ENCODE measurements around the gene BSND.

BSND gene

GRCh38 chr1:55049914-55050278 lies 51.2 kb downstream of the BSND start:
- H3K4me3 ChIP-seq (ENCODE audit: low read depth, low read length): no peak overlapping the region
- no peak for DNase-seq (ENCODE audit: low read depth)
- TF ChIP-seq, protein P1, sequence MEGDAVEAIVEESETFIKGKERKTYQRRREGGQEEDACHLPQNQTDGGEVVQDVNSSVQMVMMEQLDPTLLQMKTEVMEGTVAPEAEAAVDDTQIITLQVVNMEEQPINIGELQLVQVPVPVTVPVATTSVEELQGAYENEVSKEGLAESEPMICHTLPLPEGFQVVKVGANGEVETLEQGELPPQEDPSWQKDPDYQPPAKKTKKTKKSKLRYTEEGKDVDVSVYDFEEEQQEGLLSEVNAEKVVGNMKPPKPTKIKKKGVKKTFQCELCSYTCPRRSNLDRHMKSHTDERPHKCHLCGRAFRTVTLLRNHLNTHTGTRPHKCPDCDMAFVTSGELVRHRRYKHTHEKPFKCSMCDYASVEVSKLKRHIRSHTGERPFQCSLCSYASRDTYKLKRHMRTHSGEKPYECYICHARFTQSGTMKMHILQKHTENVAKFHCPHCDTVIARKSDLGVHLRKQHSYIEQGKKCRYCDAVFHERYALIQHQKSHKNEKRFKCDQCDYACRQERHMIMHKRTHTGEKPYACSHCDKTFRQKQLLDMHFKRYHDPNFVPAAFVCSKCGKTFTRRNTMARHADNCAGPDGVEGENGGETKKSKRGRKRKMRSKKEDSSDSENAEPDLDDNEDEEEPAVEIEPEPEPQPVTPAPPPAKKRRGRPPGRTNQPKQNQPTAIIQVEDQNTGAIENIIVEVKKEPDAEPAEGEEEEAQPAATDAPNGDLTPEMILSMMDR (IDR thresholded peaks at IDR 0.05; ENCODE audit: low read depth, low read length, missing control alignments): no peak

DNA sequence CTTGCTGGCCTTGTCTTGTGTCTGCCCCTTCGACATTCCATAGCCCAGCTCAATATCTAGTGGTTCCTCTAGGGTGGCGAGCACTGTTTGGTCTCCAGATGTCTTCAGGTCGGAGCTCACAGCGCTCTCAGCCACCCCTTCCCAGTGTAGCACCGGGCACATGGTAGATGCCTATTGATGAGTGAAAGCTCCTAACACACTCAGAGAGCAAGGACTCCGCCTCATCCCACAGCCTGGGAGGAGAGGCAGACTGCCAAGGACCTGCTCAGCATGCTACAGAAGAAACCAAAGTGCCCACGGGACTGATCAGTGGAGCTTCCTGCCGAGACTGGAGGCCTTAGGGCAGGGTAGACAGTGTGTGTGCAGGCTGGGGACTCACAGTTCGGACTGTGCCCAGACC lies 51.5 kb downstream of the BSND start:
- TF ChIP-seq, protein P1 (IDR thresholded peaks at IDR 0.05; ENCODE audit: low read depth, low read length, missing control alignments): no peak

DNA sequence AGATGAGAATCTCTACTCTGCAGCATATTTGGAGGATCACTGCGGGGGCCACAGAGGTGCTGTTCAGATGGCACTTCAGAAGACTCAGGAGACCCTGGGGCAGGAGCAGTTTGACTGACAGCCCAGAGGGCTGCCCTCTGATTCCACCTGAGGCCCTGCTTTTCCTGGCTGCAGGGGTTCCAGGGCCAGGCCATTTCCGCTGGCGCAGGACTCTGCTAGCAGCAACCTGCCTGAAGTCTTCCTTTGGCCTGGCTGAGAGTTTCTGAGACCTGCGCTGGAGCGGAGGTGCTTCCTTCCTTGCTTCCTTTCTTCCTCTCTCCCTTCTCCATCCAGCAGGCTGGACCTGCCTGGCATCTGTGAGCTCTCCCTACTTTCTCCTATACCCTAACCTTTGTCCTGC lies 52.4 kb downstream of the BSND start:
- H3K4me3 ChIP-seq (ENCODE audit: low read depth, low read length): no peak overlapping the region
- TF ChIP-seq, protein P1 (IDR thresholded peaks at IDR 0.05; ENCODE audit: low read depth, low read length, missing control alignments): no peak
- DNase-seq (ENCODE audit: low read depth): no peak

More for the DNA sequence above, 51.5 kb downstream of the BSND start:
- DNase-seq (ENCODE audit: low read depth): no peak
- no peak overlapping the region for H3K4me3 ChIP-seq (ENCODE audit: low read depth, low read length)

- DNase-seq (ENCODE audit: low read depth): no peak
- no peak overlapping the region for H3K4me3 ChIP-seq (ENCODE audit: low read depth, low read length)
- TF ChIP-seq, protein P1 (IDR thresholded peaks at IDR 0.05; ENCODE audit: low read depth, low read length, missing control alignments): no peak
These were observed 52.9 kb downstream of the BSND start for GRCh38 chr1:55051621-55052020.

DNA sequence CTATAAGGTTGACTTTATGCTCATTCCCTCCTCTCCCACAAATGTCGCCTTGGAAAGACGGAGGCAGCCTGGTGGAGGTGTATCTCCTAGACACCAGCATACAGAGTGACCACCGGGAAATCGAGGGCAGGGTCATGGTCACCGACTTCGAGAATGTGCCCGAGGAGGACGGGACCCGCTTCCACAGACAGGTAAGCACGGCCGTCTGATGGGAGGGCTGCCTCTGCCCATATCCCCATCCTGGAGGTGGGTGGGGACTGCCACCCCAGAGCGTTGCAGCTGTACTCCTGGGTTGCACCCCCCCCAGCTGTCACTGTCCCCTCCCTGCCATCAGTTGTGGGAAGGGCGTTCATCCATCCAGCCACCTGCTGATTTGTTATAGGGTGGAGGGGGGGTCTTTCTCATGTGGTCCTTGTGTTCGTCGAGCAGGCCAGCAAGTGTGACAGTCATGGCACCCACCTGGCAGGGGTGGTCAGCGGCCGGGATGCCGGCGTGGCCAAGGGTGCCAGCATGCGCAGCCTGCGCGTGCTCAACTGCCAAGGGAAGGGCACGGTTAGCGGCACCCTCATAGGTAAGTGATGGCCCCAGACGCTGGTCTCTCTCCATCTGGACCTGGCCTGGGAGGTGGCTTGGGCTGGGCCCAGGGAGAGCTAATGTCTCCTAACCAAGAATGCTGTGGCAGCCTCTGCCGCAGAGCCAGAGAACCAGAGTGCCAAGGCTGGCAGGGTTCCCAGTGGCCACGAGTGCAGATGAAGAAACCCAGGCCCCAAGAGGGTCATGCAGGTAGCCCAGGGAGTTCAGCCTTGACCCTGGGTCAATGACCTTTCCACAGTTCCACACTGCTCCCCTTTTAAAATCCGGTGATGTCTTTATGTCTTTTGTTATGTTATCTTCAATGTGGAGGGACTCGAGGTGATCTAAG lies 53.7 kb downstream of the BSND start:
- TF ChIP-seq, protein P1 (IDR thresholded peaks at IDR 0.05; ENCODE audit: low read depth, low read length, missing control alignments): no peak
- no peak for DNase-seq (ENCODE audit: low read depth)
- H3K4me3 ChIP-seq (ENCODE audit: low read depth, low read length): no peak overlapping the region

DNA sequence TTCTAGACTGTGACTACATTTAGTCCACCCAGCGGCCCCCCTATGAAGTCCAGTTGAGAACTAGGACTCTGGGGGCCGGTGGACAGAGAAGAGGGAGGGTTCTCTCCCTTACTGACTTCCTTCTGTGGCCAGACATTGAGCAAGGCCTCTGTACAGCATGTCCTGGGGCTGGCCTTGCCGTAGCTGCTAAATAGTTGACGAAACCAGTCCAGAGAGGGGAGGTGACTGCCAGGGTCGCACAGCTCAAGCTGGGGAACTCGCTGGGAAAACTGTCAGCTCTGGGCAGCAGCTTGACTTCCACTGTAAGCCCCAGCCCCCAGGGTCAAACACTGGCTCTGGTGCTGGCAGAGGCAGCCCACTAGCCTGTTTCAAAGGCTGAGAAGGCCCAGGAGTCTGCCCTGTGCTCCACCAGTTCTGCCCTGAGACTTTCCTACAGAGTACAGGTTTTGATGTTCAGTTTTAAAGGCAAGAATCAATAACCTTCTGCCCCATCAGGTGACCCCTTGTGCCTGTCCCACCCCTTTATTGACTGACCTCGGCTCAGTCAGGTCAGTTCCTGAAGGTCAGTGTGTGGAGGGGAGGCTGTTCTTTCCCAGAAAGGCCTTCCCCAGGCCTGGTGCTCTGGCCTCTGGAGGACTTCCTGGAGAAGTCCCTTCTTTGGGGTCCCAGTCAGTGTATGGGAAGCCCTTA lies 54.7 kb downstream of the BSND start:
- H3K4me3 ChIP-seq (ENCODE audit: low read depth, low read length): no peak overlapping the region
- TF ChIP-seq, protein P1 (IDR thresholded peaks at IDR 0.05; ENCODE audit: low read depth, low read length, missing control alignments): no peak
- no peak for DNase-seq (ENCODE audit: low read depth)
